GM23338 (cell line): ENCODE results near the gene TNNI2. TPM values are rescaled to one million over a fixed set of nuclear protein-coding genes. Genes with fewer than 3 reads are reported as not detected.

Experiments used
- ATAC-seq: fragments of 200-7000 bp; cut with Tn5 transposase; 3 replicates; pipeline ENCODE4 v1.9.1; 2020
- DNase-seq: peaks from one replicate; pipeline ENCODE4 v3.0.0-alpha.2; 2015; ENCODE audit warnings: low spot score
- H2AFZ ChIP-seq: fragments of 200-600 bp; sonication (generic); 2 replicates; pipeline ENCODE4 v1.8.0; 2016; ENCODE audit warnings: antibody characterized with exemption, mild to moderate bottlenecking, moderate library complexity
- H3F3A ChIP-seq: fragments of 200-600 bp; sonication (generic); replicated peaks from 2 replicates; pipeline ENCODE4 v1.8.0; 2017; ENCODE audit warnings: antibody characterized with exemption, mixed run types, low read depth
- H3K27ac ChIP-seq: fragments of 200-600 bp; sonication (generic); 2 replicates; pipeline ENCODE4 v1.6.1; 2016; ENCODE audit warnings: low read depth
- H3K27me3 ChIP-seq: fragments of 200-600 bp; sonication (generic); 2 replicates; pipeline ENCODE4 v1.8.0; 2016; ENCODE audit warnings: mild to moderate bottlenecking, mixed run types, moderate library complexity; ENCODE audit not compliant: insufficient read depth
- H3K36me3 ChIP-seq: fragments of 200-600 bp; sonication (generic); 2 replicates; pipeline ENCODE4 v1.8.0; 2016; ENCODE audit warnings: mild to moderate bottlenecking; ENCODE audit not compliant: insufficient read depth
- H3K4me1 ChIP-seq: fragments of 200-600 bp; sonication (generic); 2 replicates; pipeline ENCODE4 v1.8.0; 2016; ENCODE audit warnings: mild to moderate bottlenecking, moderate library complexity; ENCODE audit not compliant: insufficient read depth
- H3K4me2 ChIP-seq: fragments of 200-600 bp; sonication (generic); 2 replicates; pipeline ENCODE4 v1.7.1; 2017; ENCODE audit warnings: mixed run types
- H3K4me3 ChIP-seq: fragments of 200-600 bp; sonication (generic); 2 replicates; pipeline ENCODE4 v1.6.1; 2016; ENCODE audit warnings: mixed run types
- H3K79me2 ChIP-seq: fragments of 200-600 bp; sonication (generic); replicated peaks from 2 replicates; pipeline ENCODE4 v1.8.0; 2017; ENCODE audit warnings: mild to moderate bottlenecking; ENCODE audit not compliant: insufficient read depth
- H3K9me2 ChIP-seq: fragments of 200-600 bp; sonication (generic); 2 replicates; pipeline ENCODE4 v1.8.0; 2017; ENCODE audit not compliant: insufficient read depth
- H4K20me1 ChIP-seq: fragments of 200-600 bp; sonication (generic); replicated peaks from 2 replicates; pipeline ENCODE4 v1.8.0; 2017; ENCODE audit warnings: mild to moderate bottlenecking; ENCODE audit not compliant: insufficient read depth
- H3K27ac Mint-ChIP-seq: 2 replicates; pipeline ENCODE4 v1.8.0; 2020; ENCODE audit warnings: inconsistent platforms, mild to moderate bottlenecking, moderate library complexity, mixed read lengths
- H3K27me3 Mint-ChIP-seq: 3 replicates; pipeline ENCODE4 v1.8.0; 2022; ENCODE audit warnings: low read depth, mild to moderate bottlenecking, moderate library complexity, mixed read lengths, inconsistent platforms; ENCODE audit not compliant: insufficient read depth, poor library complexity
- H3K36me3 Mint-ChIP-seq: 3 replicates; pipeline ENCODE4 v1.8.0; 2021; ENCODE audit warnings: low read depth, mild to moderate bottlenecking, inconsistent platforms, moderate library complexity, mixed read lengths
- H3K4me1 Mint-ChIP-seq: 3 replicates; pipeline ENCODE4 v1.8.0; 2020; ENCODE audit warnings: mild to moderate bottlenecking, inconsistent platforms, mixed read lengths
- H3K4me3 Mint-ChIP-seq: 3 replicates; pipeline ENCODE4 v1.8.0; 2021; ENCODE audit warnings: moderate library complexity, mild to moderate bottlenecking, inconsistent platforms, mixed read lengths
- H3K9me3 Mint-ChIP-seq: 3 replicates; pipeline ENCODE4 v1.8.0; 2020; ENCODE audit warnings: moderate library complexity, mild to moderate bottlenecking, inconsistent platforms, mixed read lengths
- CTCF ChIP-seq, 2 experiments: fragments of 200-600 bp in 1 of 2; sonication (generic) in 1 of 2; conservative IDR thresholded peaks; 2 replicates each; pipeline versions ENCODE4 v1.5.1 to v1.6.1; 2016 to 2017; ENCODE audit warnings: antibody characterized with exemption in 2 of 2, low read depth in 2 of 2, mild to moderate bottlenecking in 2 of 2, moderate library complexity in 1 of 2
- EZH2phosphoT487 ChIP-seq: fragments of 200-600 bp; sonication (generic); IDR thresholded peaks from one replicate; pipeline ENCODE4 v1.8.1; 2018; ENCODE audit warnings: antibody characterized with exemption; ENCODE audit not compliant: unreplicated experiment
- NANOG ChIP-seq: IDR thresholded peaks from 2 replicates; pipeline ENCODE4 v1.6.1; 2016; ENCODE audit warnings: antibody characterized with exemption, borderline replicate concordance
- ZNF331 ChIP-seq: fragments of 250-450 bp; sonication (Bioruptor Pico); IDR thresholded peaks from 2 replicates; pipeline ENCODE4 v1.5.0; 2020; ENCODE audit warnings: low read depth, mild to moderate bottlenecking, moderate library complexity
- ZNF462 ChIP-seq: fragments of 250-450 bp; sonication (Bioruptor Pico); IDR thresholded peaks from 2 replicates; pipeline ENCODE4 v1.5.0; 2020; ENCODE audit warnings: mild to moderate bottlenecking, moderate library complexity
- polyA plus RNA-seq: library from polyadenylated mRNA; unstranded; fragments of >200 nt; fragmentation: Nextera tagmentation; extraction: Ambion mirVana; gene quantifications from 2 replicates; pipeline ENCODE4 v1.2.1, GENCODE V29; 2016
- total RNA-seq: library from RNA; depleted of rRNA; stranded (reverse); fragments of >200 nt; shearing (Covaris generic); gene quantifications from 2 replicates; pipeline ENCODE4 v1.2.3, GENCODE V29; 2014

TNNI2 gene
- total and polyA plus RNA-seq, 2 experiments from 2014 or later = not detected

GRCh38 chr11:1858154-1858553 lies 19.4 kb downstream of the TNNI2 start:
- ATAC-seq = no peak
- Histone ChIP-seq H4K20me1 (no peaks in the 10 kb centered on the region), H3K9me2 (no peaks in the 10 kb centered on the region), H3K4me2 (no peak overlapping the region), H3K36me3 (no peaks in the 10 kb centered on the region), H3K4me3 (no peak overlapping the region), H2AFZ (no peak overlapping the region), H3F3A (no peaks in the 10 kb centered on the region), H3K27me3 (no peaks in the 10 kb centered on the region), H3K79me2 (no peaks in the 10 kb centered on the region), H3K27ac (no peak overlapping the region), H3K4me1 (no peaks in the 10 kb centered on the region)
- no peaks in the 10 kb centered on the region for H3K27me3 Mint-ChIP-seq
- no peaks in the 10 kb centered on the region for H3K36me3 Mint-ChIP-seq
- H3K4me3 Mint-ChIP-seq = no peak overlapping the region
- H3K27ac Mint-ChIP-seq = no peak overlapping the region
- no peak for DNase-seq
- TF ChIP-seq ZNF462 (no peak), CTCF (conservative IDR thresholded peaks at IDR 0.05; ENCODE audit: low read depth in 2 of 2) (no peak), ZNF331 (CRISPR knock-in tag) (no peak), NANOG (no peak), EZH2phosphoT487 (no peak)
- no peaks in the 10 kb centered on the region for H3K9me3 Mint-ChIP-seq
- no peaks in the 10 kb centered on the region for H3K4me1 Mint-ChIP-seq
